Inferior parietal cortex (tissue), 1 donor: ENCODE data around the gene C1orf87.

Source experiments
- DNase-seq: peaks from one replicate; pipeline ENCODE4 v3.0.0-alpha.2; 2016; ENCODE audit errors: extremely low spot score

Gene C1orf87

DNA sequence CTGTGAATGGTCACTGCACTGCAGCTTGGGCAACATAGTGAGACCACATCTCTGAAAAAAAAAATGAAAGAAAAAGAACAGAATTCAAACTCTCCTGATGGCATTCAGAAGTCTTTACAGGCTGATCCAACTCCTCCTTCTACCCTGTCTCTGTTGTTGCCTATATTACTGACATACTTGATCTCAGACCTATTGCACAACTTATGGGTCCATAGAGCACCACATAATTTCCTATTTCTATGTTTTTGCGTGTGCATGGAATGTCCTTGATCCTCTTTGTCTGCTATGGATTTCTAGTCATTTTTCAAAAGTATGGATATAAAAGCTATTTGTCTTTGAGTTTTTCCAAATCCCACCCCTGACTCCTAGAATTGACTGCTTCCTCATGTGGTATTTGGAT lies 124.6 kb downstream of the C1orf87 start:
- DNase-seq = no peak

DNA sequence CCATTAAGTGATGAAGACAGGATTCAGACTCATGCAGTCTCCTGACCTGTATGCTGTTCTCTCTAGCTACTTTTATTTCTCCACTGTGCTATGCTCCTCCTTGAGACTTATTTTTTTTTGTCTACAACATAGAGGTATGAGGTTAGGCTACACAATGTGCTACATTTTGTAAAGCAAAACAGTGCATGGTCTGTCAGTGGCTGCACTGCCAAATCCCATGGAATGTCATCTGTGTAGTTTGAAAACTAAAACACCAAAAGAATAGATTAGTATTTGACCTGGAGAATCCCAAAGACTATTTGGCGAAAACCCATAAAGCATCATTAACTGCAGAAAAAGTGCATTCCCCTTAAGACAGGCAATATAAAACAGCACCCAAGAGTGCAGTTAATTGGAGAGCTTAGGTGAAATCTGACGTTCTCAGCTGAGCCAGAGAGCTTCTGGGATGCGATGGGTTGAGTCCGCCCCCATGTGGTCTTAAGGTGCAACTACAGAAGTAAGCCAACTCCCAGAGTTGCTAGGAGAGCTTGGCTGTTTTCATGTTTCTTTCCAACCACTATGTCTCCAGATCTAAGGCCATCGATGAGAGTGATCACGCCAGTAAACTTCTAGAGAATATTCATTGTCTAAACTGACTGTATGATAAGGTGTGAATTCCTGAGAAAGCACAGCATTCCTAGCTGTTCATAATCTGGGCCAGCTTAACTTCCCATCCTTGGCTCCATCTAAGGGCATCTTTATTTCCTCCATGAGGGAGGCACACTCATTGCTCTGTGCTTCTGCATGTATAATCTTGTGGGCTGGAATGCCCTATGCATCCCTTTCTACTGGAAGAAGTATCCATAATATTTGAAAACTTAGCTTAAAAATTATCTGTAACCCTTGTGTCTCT lies 126.3 kb downstream of the C1orf87 start:
- DNase-seq = peak; percentile 85

DNA sequence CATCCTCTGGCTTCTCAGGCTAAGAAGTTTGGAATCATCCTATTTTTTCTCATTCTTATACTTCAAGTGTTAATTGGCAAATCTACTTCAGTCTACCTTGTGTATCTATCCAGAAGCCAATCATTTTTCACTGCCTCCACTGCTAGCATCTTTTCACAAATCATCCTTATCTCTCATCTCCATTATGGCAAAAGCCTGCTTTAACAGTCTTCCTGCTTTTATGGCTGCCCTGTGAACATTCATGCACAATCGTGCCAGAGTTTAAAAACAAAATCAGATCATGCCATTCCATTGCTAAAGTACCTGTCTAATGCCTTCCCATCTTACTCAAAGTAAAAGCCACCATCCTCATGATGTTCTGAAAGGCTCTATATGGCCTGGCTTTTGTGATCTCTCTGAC lies 127.8 kb downstream of the C1orf87 start:
- no peak for DNase-seq
